ACC112 (cell line): ENCODE data around the gene RGS19.

ENCODE experiments used
- H2AFZ ChIP-seq: fragments of 200-600 bp; sonication (generic); one replicate; pipeline ENCODE4 v1.6.0; 2017; ENCODE audit warnings: antibody characterized with exemption, low read length; ENCODE audit not compliant: unreplicated experiment
- H3K27ac ChIP-seq: fragments of 200-600 bp; sonication (generic); 2 replicates; pipeline ENCODE4 v1.5.1; 2014; ENCODE audit warnings: low read depth, mild to moderate bottlenecking, antibody characterized with exemption, low read length, moderate library complexity
- H3K27me3 ChIP-seq: fragments of 200-600 bp; sonication (generic); 2 replicates; pipeline ENCODE4 v1.6.1; 2014; ENCODE audit warnings: mild to moderate bottlenecking, antibody characterized with exemption, low read length, moderate library complexity, mixed read lengths; ENCODE audit not compliant: insufficient read depth
- H3K36me3 ChIP-seq: fragments of 200-600 bp; sonication (generic); 2 replicates; pipeline ENCODE4 v1.6.1; 2016; ENCODE audit warnings: mild to moderate bottlenecking, antibody characterized with exemption, low read length, moderate library complexity, mixed read lengths; ENCODE audit not compliant: insufficient read depth
- H3K4me1 ChIP-seq: fragments of 200-600 bp; sonication (generic); one replicate; pipeline ENCODE4 v1.6.1; 2016; ENCODE audit warnings: low read length, mixed read lengths; ENCODE audit not compliant: insufficient read depth, unreplicated experiment, control insufficient read depth
- H3K4me3 ChIP-seq: fragments of 200-600 bp; sonication (generic); 2 replicates; pipeline ENCODE4 v1.5.1; 2014; ENCODE audit warnings: mild to moderate bottlenecking, low read depth, low read length
- H3K79me2 ChIP-seq: fragments of 200-600 bp; sonication (generic); one replicate; pipeline ENCODE4 v1.6.0; 2016; ENCODE audit warnings: low read length; ENCODE audit not compliant: control insufficient read depth, unreplicated experiment, insufficient read depth

RGS19 gene

GRCh38 chr20:64027981-64028685 lies 51.2 kb downstream of the RGS19 start:
- no peak overlapping the region for H3K4me3 ChIP-seq
- peaks cover 4% of the 10 kb centered on the region for H3K4me1 ChIP-seq
- no peak overlapping the region for H2AFZ ChIP-seq
- no peaks in the 10 kb centered on the region for H3K79me2 ChIP-seq
- H3K36me3 ChIP-seq = peaks cover 30% of the 10 kb centered on the region; the same call in 1 of the 2 replicates
- no peaks in the 10 kb centered on the region for H3K27me3 ChIP-seq
- no peak overlapping the region for H3K27ac ChIP-seq

- Histone ChIP-seq H3K79me2 (no peaks in the 10 kb centered on the region), H2AFZ (no peak overlapping the region), H3K4me1 (peaks cover 4% of the 10 kb centered on the region), H3K36me3 (peaks cover 30% of the 10 kb centered on the region; the same call in 1 of the 2 replicates), H3K4me3 (no peak overlapping the region), H3K27me3 (no peaks in the 10 kb centered on the region), H3K27ac (no peak overlapping the region)
Observed at GRCh38 chr20:64025826-64026412, 53.4 kb downstream of the RGS19 start.

- H2AFZ ChIP-seq = no peak overlapping the region
- no peaks in the 10 kb centered on the region for H3K27me3 ChIP-seq
- H3K79me2 ChIP-seq = no peaks in the 10 kb centered on the region
- no peak overlapping the region for H3K27ac ChIP-seq
- no peak overlapping the region for H3K4me3 ChIP-seq
- H3K36me3 ChIP-seq = peaks cover 28% of the 10 kb centered on the region; the same call in 1 of the 2 replicates
- peaks cover 4% of the 10 kb centered on the region for H3K4me1 ChIP-seq
Observed at GRCh38 chr20:64025101-64025825, 54.1 kb downstream of the RGS19 start.

- H3K36me3 ChIP-seq = peaks cover 27% of the 10 kb centered on the region; the same call in 1 of the 2 replicates
Observed at GRCh38 chr20:64024141-64024990, 55.0 kb downstream of the RGS19 start.

GRCh38 chr20:64023361-64024140 lies 55.8 kb downstream of the RGS19 start:
- Histone ChIP-seq H3K4me1 (no peaks in the 10 kb centered on the region), H2AFZ (no peak overlapping the region), H3K79me2 (no peaks in the 10 kb centered on the region), H3K36me3 (peaks cover 23% of the 10 kb centered on the region; the same call in 1 of the 2 replicates), H3K4me3 (no peak overlapping the region), H3K27ac (no peak overlapping the region), H3K27me3 (no peaks in the 10 kb centered on the region)

More at GRCh38 chr20:64024141-64024990, 55.0 kb downstream of the RGS19 start:
- Histone ChIP-seq H3K4me1 (no peaks in the 10 kb centered on the region), H3K27ac (no peak overlapping the region), H3K4me3 (no peak overlapping the region), H3K27me3 (no peaks in the 10 kb centered on the region), H3K79me2 (no peaks in the 10 kb centered on the region), H2AFZ (no peak overlapping the region)
